Gastroesophageal sphincter (tissue), 4 donors: ENCODE results near the gene NEK4. TPM values are rescaled to one million over a fixed set of nuclear protein-coding genes. Genes with fewer than 3 reads are reported as not detected.
"Not testable (repeated sequence)": the region's sequence is repeated elsewhere in the genome, so short reads cannot be mapped to it uniquely, and the experiment has no call there.

Experiments
- ATAC-seq: fragments of 150-250 bp; one replicate; pipeline ENCODE4 v1.9.1; 2016; ENCODE audit warnings: mild to moderate bottlenecking, moderate library complexity
- H3K27ac ChIP-seq, 4 donors: fragments of 200-600 bp; sonication (generic) in 3 of 4; 1 replicate in 3 of 4; 2 replicates in 1 of 4; pipeline ENCODE4 v1.5.1; 2016 to 2019
- H3K27me3 ChIP-seq: fragments of 200-600 bp; sonication (generic); one replicate; pipeline ENCODE4 v1.5.1; 2019
- H3K36me3 ChIP-seq, 2 donors: fragments of 200-600 bp; sonication (generic); one replicate each; pipeline ENCODE4 v1.5.1; 2019; ENCODE audit warnings: control low read depth in 1 of 2
- H3K4me1 ChIP-seq, 3 donors: fragments of 200-600 bp; sonication (generic); 1 replicate in 2 of 3; 2 replicates in 1 of 3; pipeline ENCODE4 v1.5.1; 2016 to 2019; ENCODE audit warnings: control low read depth in 2 of 3
- H3K4me3 ChIP-seq, 2 donors: fragments of 200-600 bp; sonication (generic); one replicate each; pipeline ENCODE4 v1.5.1; 2019; ENCODE audit warnings: mild to moderate bottlenecking in 1 of 2, moderate library complexity in 1 of 2
- H3K9me3 ChIP-seq, 3 donors: fragments of 200-600 bp; sonication (generic); one replicate each; pipeline ENCODE4 v1.5.1; 2017 to 2019; ENCODE audit warnings: control low read depth in 2 of 3
- CTCF ChIP-seq, 4 experiments: fragments of 200-600 bp in 2 of 4; fragments of 450-650 bp in 2 of 4; sonication (generic) in 1 of 4; IDR thresholded peaks; one replicate each; pipeline ENCODE4 v1.5.1; 2017 to 2019; ENCODE audit warnings: antibody characterized with exemption in 4 of 4, mild to moderate bottlenecking in 2 of 4, moderate library complexity in 2 of 4
- EP300 ChIP-seq: sonication (generic); formaldehyde crosslinking; IDR thresholded peaks from one replicate; pipeline ENCODE4 v1.6.1; 2017; ENCODE audit warnings: antibody characterized with exemption, mild to moderate bottlenecking
- POLR2A ChIP-seq, 2 donors: fragments of 450-650 bp; IDR thresholded peaks; one replicate each; pipeline ENCODE4 v1.6.1; 2017; ENCODE audit warnings: antibody characterized with exemption in 2 of 2, mild to moderate bottlenecking in 2 of 2, moderate library complexity in 1 of 2
- POLR2AphosphoS5 ChIP-seq: sonication (generic); formaldehyde crosslinking; IDR thresholded peaks from one replicate; pipeline ENCODE4 v1.6.1; 2017; ENCODE audit warnings: antibody characterized with exemption
- WGBS, 2 donors: methylation state at CpG; one replicate each; pipeline ENCODE4 v1.1.5; 2018; ENCODE audit warnings: low coverage in 1 of 2; 5-methylcytosine and 5-hydroxymethylcytosine counted together
- total RNA-seq, 4 donors: library from RNA; depleted of rRNA; stranded (reverse); fragments of >200 nt; gene quantifications; one replicate each; pipeline ENCODE4 v1.1.0, GENCODE V29; 2016

Gene NEK4
- total RNA-seq, 4 donors from 2014 or later: 22.1 to 29.5 (median 22.7) TPM

GRCh38 chr3:52739730-52740129 lies 31.0 kb downstream of the NEK4 start:
- Histone ChIP-seq H3K27ac (no peak overlapping the region), H3K36me3 (peaks cover 0 to 99% of the 10 kb centered on the region in 2 donors), H3K27me3 (no peaks in the 10 kb centered on the region), H3K9me3 (no peaks in the 10 kb centered on the region), H3K4me1 (no peaks in the 10 kb centered on the region), H3K4me3 (no peak overlapping the region)
- 67 to 75% methylated on average over 1 of the region's 1 CpG for WGBS, 2 donors
- no peak for ATAC-seq
- no peak for TF ChIP-seq POLR2A (IDR thresholded peaks at IDR 0.05)
- TF ChIP-seq POLR2AphosphoS5: no peak
- no peak for TF ChIP-seq CTCF (IDR thresholded peaks at IDR 0.05)
- no peak for TF ChIP-seq EP300

- H3K27me3 ChIP-seq: no peaks in the 10 kb centered on the region
Measured at GRCh38 chr3:52733256-52733891, 37.4 kb downstream of the NEK4 start.

GRCh38 chr3:52731590-52731989 lies 39.1 kb downstream of the NEK4 start:
- Histone ChIP-seq H3K27ac (no peak overlapping the region), H3K4me1 (no peaks in the 10 kb centered on the region), H3K9me3 (peaks cover 0 to 4% (median 0%) of the 10 kb centered on the region in 3 donors), H3K27me3 (no peaks in the 10 kb centered on the region), H3K4me3 (no peak overlapping the region), H3K36me3 (peaks cover 0 to 89% of the 10 kb centered on the region in 2 donors)
- ATAC-seq: no peak
- TF ChIP-seq POLR2A (IDR thresholded peaks at IDR 0.05) (no peak), CTCF (IDR thresholded peaks at IDR 0.05) (no peak), POLR2AphosphoS5 (no peak), EP300 (no peak)
- 33 to 85% methylated on average over 2 to 12 of the region's 14 CpGs for WGBS, 2 donors

More at GRCh38 chr3:52733256-52733891, 37.4 kb downstream of the NEK4 start:
- Histone ChIP-seq H3K4me1 (no peaks in the 10 kb centered on the region), H3K4me3 (no peak overlapping the region), H3K36me3 (peaks cover 0 to 99% of the 10 kb centered on the region in 2 donors), H3K27ac (no peak overlapping the region), H3K9me3 (peaks cover 0 to 4% (median 0%) of the 10 kb centered on the region in 3 donors)
- no peak for TF ChIP-seq POLR2A (IDR thresholded peaks at IDR 0.05)
- TF ChIP-seq POLR2AphosphoS5: no peak
- no peak for TF ChIP-seq EP300
- no peak for TF ChIP-seq CTCF (IDR thresholded peaks at IDR 0.05)
- 85 to 88% methylated on average over 9 to 10 of the region's 10 CpGs for WGBS, 2 donors
- ATAC-seq: no peak

GRCh38 chr3:52730681-52731080 lies 40.1 kb downstream of the NEK4 start:
- H3K36me3 ChIP-seq: peaks cover 0 to 80% of the 10 kb centered on the region in 2 donors
- no peaks in the 10 kb centered on the region for H3K27me3 ChIP-seq
- no peak for ATAC-seq
- H3K9me3 ChIP-seq: peaks cover 0 to 4% (median 0%) of the 10 kb centered on the region in 3 donors
- H3K4me1 ChIP-seq: no peaks in the 10 kb centered on the region
- TF ChIP-seq CTCF (IDR thresholded peaks at IDR 0.05) (no peak), EP300 (no peak), POLR2A (IDR thresholded peaks at IDR 0.05) (no peak), POLR2AphosphoS5 (no peak)
- no peak overlapping the region for H3K4me3 ChIP-seq
- H3K27ac ChIP-seq: no peak overlapping the region

GRCh38 chr3:52728753-52729152 lies 42.0 kb downstream of the NEK4 start:
- H3K27ac ChIP-seq, H3K27me3 ChIP-seq, H3K9me3 ChIP-seq, H3K4me1 ChIP-seq, ATAC-seq, H3K4me3 ChIP-seq: not testable (repeated sequence)
- peaks cover 0 to 60% of the 10 kb centered on the region in 2 donors for H3K36me3 ChIP-seq
- WGBS, 2 donors: 75 to 97% methylated on average over 3 of the region's 3 CpGs
